ENCODE measurements around the gene GSTO1. TPM values are rescaled to one million over a fixed set of nuclear protein-coding genes. Genes with fewer than 3 reads are reported as not detected.

The GSTO1 gene
- total RNA-seq, 2 donors from 2014 or later, result 257 to 291 TPM

DNA sequence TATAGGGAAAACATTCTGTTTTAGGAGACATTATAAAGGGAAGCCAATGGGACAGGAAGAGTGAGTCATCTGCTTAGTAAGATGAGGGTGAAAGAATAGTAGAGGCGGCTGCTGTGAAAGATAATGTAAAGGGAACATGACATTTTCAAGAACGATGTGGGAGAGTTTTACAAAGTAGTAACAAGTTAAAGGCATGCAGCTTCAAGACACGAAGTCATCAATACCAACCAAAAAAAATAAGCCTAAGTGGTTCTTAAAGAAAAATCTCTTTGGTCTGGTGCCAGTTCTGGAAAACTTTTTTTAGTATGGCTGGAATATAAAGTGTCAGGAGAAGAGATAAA, 6.1 kb downstream of the GSTO1 start:
- H3K27ac ChIP-seq, result peak overlapping the region; percentile 74 to 97
- TF ChIP-seq, protein P1, sequence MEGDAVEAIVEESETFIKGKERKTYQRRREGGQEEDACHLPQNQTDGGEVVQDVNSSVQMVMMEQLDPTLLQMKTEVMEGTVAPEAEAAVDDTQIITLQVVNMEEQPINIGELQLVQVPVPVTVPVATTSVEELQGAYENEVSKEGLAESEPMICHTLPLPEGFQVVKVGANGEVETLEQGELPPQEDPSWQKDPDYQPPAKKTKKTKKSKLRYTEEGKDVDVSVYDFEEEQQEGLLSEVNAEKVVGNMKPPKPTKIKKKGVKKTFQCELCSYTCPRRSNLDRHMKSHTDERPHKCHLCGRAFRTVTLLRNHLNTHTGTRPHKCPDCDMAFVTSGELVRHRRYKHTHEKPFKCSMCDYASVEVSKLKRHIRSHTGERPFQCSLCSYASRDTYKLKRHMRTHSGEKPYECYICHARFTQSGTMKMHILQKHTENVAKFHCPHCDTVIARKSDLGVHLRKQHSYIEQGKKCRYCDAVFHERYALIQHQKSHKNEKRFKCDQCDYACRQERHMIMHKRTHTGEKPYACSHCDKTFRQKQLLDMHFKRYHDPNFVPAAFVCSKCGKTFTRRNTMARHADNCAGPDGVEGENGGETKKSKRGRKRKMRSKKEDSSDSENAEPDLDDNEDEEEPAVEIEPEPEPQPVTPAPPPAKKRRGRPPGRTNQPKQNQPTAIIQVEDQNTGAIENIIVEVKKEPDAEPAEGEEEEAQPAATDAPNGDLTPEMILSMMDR (IDR thresholded peaks at IDR 0.05), result no peak
- H3K36me3 ChIP-seq, result peaks cover 72% of the 10 kb centered on the region
- DNase-seq (ENCODE audit: low spot score), result no peak
- H3K27me3 ChIP-seq, result no peaks in the 10 kb centered on the region
- peaks cover 0 to 73% of the 10 kb centered on the region in 2 donors for H3K4me1 ChIP-seq
- no peaks in the 10 kb centered on the region for H3K9me3 ChIP-seq
- H3K4me3 ChIP-seq, result no peak overlapping the region

DNA sequence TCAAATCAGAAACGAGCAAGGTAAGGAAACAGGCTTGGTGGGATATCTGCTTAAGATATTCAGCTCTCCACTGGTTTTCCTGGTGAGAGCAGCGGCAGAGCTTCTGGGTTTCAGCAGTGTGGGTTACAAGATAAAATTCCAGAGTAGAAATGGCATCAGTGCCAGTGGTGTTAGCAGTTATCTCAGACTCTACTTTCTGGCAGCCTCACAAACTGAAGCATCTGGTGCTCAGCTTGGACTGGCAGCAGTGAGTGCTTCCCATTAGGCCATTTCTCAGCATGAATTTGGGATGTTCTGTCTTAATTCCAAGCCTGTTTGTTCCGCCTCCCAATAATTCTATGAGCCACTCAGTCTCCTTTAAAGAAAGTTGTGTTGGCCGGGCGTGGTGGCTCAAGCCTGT, 7.4 kb downstream of the GSTO1 start:
- Histone ChIP-seq H3K4me3 (no peak overlapping the region), H3K4me1 (peaks cover 0 to 60% of the 10 kb centered on the region in 2 donors), H3K27me3 (no peaks in the 10 kb centered on the region), H3K27ac (peak overlapping the region; percentile 74 to 97), H3K36me3 (peaks cover 85% of the 10 kb centered on the region), H3K9me3 (no peaks in the 10 kb centered on the region)
- TF ChIP-seq, protein P1 (IDR thresholded peaks at IDR 0.05), result no peak
- DNase-seq (ENCODE audit: low spot score), result no peak

DNA sequence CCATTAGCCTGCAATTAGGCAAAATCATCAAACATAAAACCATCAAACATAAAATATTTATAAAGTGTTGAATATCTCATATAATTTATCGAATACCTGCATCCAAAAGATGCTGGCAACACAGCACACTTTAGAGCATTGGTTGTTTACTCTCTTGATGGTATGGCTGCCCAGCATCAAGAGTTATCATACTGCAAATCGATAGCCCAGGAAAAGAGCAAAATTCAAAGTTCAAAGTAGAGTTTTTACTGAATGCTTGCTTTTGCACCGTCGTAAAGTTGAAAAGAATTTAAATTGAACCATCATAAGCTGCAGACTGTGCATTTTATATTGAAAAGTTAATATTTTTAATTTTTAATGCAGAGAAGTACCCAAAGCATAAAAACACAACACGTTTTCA, 10.1 kb downstream of the GSTO1 start:
- H3K36me3 ChIP-seq, result peaks cover 71% of the 10 kb centered on the region
- no peaks in the 10 kb centered on the region for H3K27me3 ChIP-seq
- peaks cover 0 to 47% of the 10 kb centered on the region in 2 donors for H3K4me1 ChIP-seq
- TF ChIP-seq, protein P1 (IDR thresholded peaks at IDR 0.05), result no peak
- no peaks in the 10 kb centered on the region for H3K9me3 ChIP-seq
- H3K27ac ChIP-seq, result no peak overlapping the region
- no peak overlapping the region for H3K4me3 ChIP-seq
- no peak for DNase-seq (ENCODE audit: low spot score)

DNA sequence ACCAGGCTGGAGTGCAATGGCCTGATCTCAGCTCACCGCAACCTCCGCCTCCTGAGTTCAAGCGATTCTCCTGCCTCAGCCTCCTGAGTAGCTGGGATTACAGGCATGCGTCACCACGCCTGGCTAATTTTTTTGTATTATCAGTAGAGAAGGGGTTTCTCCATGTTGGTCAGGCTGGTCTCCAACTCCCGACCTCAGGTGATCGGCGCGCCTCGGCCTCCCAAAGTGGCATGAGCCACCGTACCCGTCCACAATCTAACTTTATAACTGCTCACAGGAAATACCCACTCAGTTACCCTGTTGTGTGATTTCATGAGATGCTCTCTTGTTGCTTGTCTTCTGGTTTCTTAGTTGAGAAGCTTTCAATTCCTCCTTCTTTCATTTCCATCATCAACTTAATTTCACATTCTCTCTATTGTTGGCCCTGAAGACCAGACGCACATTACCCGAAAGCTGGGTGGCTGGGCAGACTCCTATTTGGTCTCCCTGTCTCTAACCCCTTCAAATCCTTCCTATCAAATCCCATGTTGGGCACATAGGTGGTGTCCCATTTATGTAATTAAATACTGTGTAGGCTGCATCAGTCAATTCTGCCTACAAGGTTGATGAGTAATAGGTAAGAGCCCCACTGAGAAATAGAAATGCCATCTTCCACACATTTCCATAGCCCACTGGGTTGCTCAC, 13.2 kb downstream of the GSTO1 start:
- Histone ChIP-seq H3K4me1 (peaks cover 0 to 16% of the 10 kb centered on the region in 2 donors), H3K27ac (peak overlapping the region in 1 of 2 donors; percentile 78), H3K36me3 (peaks cover 52% of the 10 kb centered on the region), H3K4me3 (peak overlapping the region; percentile 70 to 87), H3K9me3 (no peaks in the 10 kb centered on the region), H3K27me3 (no peaks in the 10 kb centered on the region)
- TF ChIP-seq, protein P1 (IDR thresholded peaks at IDR 0.05), result no peak
- no peak for DNase-seq (ENCODE audit: low spot score)

DNA sequence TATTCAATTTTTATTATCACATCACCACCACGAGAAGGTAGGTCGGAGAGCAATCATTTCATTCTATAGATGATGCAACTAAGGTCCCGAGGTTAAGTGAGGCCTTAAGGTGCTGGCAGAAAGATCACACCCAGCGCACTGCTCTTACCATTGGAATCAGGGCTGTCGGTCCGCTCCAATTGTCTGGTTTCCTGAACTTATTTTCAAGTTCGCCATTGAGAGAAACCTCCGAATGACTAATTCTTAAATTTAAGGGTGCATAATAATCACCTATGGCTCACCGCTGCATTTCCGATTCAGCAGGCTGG, 13.7 kb downstream of the GSTO1 start:
- Histone ChIP-seq H3K27me3 (no peaks in the 10 kb centered on the region), H3K27ac (peak overlapping the region; percentile 78 to 84), H3K36me3 (peaks cover 47% of the 10 kb centered on the region), H3K4me1 (peaks cover 0 to 13% of the 10 kb centered on the region in 2 donors), H3K9me3 (no peaks in the 10 kb centered on the region), H3K4me3 (peak overlapping the region; percentile 70 to 87)
- TF ChIP-seq, protein P1 (IDR thresholded peaks at IDR 0.05), result no peak
- DNase-seq (ENCODE audit: low spot score), result no peak
